NCI-H146 treated with DMSO at 0.1 percent for 48 hours (cell line): ENCODE measurements around the gene LRBA.
"Not testable (repeated sequence)": the region's sequence is repeated elsewhere in the genome, so short reads cannot be mapped to it uniquely, and the experiment has no call there.

Experiments used
- DNase-seq: peaks from one replicate; lab custom pipeline; 2025; ENCODE audit not compliant: unreplicated experiment; lab: John Stamatoyannopoulos, UW

Gene LRBA

DNA sequence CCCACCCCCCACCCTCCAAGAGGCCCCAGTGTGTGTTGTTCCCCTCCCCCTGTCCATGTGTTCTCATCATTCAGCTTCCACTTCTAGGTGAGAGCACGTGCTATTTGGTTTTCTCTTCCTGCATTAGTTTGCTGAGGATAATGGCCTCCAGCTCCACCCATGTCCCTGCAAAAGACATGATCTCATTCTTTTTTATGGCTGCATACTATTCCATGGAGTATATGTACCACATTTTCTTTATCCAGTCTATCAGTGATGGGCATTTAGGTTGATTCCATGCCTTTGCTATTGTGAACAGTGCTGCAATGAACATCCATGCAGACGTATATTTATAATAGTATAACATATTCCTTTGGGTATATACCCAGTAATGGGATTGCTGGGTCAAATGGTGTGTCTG is 628.7 kb downstream of the LRBA start:
- not testable (repeated sequence) for DNase-seq

- no peak for DNase-seq
Measured at GRCh38 chr4:150385606-150386005, 629.5 kb downstream of the LRBA start.

- no peak for DNase-seq
Measured at GRCh38 chr4:150384249-150384648, 630.8 kb downstream of the LRBA start.

GRCh38 chr4:150382028-150382427 is 633.1 kb downstream of the LRBA start:
- DNase-seq, result no peak

DNA sequence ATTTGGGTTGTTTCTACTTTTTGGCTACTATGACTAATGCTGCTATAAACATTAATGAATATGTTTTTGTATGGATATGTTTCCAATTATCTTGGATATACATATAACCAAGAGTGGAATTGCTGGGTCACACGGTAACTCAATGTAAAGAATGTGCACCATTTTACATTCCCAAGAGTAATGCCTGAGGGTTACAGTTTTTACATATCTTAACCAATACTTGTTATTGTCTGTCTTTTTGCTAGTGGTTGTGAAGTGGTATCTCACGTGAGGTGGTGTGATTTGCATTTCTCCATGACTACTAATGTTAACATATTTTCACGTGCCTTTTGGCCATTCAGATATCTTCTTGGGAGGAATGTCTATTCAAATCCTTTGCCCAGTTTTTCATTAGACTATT is 633.5 kb downstream of the LRBA start:
- DNase-seq, result no peak

DNA sequence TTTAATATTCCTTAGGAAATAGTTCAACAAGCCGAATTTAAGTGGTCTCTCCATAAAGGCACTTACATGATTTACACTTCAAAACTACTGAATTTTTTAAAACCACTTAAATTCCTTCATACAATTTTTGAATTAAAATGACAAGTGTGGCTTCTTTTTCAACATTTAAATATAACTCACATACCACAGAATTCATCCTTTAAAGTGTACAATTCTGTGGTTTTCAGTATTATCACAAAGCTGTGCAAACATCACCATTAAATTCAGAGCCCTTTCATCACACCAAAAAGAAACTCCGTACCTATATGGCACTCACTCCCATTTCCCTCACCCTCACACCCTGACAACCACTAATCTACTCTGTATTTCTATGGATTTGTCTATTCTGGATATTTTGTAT is 634.0 kb downstream of the LRBA start:
- no peak for DNase-seq

DNA sequence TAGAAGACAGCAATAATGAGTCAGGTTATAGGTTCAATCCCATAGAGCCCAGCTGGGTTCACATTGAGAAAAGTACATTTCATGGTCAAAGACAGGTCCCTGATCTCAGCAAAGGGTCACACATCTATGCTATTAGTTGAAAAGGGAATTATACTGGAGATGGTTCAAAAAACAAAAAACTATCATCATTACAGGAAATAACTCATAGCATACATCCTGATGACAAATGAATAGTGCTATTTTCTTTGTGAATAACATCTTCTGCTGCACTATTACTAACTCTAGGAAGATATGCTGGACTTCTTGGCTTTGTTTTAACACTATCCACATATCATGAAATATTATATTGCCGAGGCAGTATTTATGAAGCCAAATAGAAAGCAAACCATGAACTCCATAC is 635.6 kb downstream of the LRBA start:
- DNase-seq, result no peak

DNA sequence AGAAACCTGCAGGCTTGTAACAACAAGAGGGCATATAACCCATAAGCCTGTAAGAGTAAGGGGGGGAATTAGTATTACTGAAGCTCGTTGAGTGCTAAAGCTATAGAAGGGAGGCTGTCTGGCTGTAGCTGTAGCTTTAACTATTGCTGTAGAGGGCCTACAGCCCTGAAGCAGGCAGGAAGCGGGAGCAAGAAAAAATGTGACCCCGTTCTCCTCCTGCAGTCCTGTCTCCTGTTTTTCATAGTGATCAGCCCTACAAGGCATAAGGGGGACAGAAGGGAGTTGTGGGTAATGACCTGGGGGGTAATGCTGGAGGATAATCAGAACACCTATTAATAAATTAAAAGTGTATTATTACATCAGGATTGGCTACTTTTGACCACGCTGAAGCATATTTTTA is 640.1 kb downstream of the LRBA start:
- DNase-seq, result no peak

DNA sequence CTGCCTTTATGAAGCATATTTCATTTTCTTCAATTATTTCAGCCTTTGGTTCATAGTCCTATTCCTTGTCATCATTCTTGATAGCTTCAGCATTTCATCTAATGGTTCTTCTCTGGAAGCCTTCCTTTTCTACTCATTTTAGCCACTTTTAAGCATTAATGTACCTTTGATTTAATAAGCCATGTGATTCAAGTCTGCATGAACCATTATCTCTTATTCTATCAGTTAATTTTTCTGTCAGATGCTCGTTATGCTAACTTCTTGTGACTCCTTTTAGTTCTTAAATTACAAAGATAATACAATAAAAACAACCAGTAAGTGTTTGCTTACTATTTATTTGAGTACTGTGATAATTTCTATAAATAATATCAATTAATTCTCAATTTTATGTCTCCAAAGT is 643.2 kb downstream of the LRBA start:
- no peak for DNase-seq

GRCh38 chr4:150369434-150370380 is 645.4 kb downstream of the LRBA start:
- DNase-seq, result no peak

DNA sequence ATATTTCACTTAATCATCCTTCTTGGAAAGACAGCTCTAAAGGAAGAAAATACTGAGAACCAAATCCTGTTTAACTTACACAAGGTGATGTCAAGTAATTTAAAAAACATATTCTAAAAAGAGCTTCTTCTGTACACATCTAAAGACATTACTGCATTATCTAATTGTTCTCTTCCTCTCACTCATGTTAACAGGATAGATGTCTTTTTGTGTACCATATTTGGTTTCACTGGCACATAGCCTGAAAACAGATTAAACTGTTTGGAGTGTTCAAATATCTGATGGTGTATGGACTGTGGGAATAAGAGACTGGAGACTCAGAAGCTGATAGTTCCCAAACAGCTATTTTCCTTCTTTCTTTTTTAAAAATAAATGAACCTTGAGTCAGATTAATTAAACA is 646.4 kb downstream of the LRBA start:
- DNase-seq, result peak; percentile 16

DNA sequence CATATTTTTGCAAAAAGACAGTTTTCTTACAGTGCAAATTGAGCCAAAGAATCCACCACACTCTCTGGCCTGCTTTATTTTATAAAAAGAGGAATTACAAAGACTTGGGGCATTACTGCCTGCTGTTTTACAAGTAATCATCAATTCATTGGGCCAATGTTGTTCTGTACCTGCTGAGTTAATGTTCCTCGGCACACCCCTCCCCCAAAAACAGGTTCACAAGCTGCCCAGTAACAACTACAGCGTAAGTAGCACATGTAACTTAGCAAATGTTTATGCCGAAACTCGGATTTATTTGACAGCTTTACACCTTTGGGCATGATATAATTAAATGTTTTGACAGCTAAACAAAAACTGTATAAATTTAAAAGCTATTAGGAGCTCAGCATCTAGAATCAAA is 647.8 kb downstream of the LRBA start:
- peak; percentile 60 for DNase-seq

DNA sequence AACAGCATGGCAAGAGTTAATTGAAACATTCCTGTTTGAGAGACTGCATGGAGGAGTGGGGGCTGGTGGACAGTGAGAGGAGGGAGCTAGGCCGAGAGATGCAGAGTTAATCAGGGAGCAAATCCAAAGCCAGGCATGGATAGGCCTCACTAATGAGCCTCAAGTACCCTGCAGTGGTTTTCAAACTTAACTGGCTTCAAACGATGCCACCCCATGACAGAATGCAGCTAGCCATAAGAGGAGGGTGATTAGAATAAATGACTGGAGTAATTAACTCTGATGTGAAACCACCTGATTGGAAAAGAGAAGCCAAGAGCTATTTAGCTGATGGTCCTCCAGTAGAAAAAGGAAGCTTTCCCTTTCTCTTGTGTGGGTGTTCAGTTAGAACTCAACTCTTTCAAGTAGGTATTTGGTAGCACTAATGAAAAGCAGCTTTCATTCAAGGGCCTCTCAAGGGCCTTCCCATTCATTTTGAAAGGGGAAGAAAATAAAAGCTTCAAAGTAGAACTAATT is 648.5 kb downstream of the LRBA start:
- DNase-seq, result no peak

DNA sequence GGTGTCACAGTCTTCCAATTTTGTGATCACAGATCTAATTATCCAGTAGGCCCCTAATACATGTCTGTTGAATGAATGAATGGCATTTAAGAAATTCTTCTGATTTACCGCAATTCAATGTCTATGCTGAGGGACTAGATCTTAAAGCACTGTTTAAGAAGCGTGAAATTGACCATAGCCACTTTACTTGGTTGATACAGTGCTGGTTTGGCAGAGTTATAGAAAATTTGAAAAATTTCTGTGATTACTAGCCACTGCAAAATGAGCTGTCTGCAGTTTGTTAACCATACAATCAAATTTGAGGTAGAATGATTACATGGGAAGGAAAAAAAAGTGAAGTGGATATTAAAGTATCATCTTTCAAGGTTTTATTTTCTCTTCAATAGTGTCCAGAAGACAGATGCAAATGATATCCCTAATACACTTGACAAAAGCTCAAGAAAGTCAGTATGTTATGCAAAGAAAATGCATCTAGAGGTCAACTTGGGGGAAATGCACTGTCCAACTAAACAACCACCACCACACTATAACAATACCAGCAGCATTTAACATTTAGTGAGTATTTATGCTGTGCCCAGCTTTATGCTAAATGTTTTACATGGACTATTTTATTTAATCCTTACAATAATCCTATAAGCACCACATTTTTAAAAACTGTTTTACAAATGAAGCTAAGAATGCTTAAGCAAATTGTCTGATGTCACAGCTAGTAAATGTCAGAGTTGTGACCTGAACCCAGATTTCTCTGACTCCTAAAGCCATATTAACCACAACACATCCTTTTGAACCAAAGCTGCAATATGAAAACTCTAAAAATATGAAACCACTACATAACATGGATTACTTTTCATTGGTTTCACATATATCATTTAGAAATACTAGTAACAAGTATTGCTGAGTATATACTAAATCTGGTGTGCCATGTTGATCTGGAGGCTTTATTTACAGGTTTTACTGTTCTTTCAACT is 651.1 kb downstream of the LRBA start:
- DNase-seq, result no peak

- no peak for DNase-seq
Measured at GRCh38 chr4:150358691-150359090, 656.4 kb downstream of the LRBA start.

DNA sequence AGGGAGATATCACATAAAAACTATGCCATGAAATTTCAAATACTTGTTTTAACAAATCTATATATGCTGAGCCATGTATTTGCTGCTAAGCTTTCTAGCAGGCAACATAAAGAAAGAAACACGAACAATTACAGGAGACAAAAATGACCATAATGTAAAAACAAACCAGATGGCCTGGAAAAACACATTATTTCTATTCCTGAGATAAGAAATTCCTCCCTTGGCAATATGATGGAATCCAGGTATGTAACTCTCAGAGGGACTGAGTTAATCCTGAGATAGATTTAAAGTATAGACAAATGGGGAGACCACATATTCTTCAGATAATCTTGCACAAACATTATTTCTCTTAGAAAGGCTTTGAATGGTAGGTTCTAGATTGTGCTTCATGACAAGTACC is 657.3 kb downstream of the LRBA start:
- DNase-seq, result no peak

DNA sequence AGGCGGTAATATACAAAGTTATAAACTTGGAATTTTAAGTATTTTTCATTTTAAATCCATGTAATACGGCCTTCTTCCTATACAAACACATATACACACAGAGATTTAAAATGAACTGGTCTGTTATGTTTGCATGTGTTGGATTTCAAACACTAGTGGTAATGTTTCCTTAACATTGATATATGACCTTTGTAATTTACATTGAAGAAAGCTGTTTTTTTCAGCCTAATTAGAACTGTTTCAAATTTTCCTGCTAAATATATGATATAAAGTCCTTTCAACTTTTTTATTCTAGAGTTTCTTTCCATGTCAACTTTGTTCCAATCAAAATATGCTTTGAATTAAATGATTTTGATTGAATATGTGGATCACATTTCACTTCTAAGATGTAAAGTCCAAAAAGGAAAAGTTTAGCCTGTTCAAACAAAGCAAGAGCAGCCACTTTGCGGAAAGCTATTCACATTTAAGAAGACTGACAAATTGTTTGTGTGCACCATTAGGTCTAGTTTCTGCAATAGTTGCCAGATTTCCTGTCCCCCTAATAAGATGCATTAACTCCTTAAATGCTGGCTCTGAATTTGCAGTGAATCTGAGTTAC is 659.1 kb downstream of the LRBA start:
- no peak for DNase-seq

- DNase-seq, result no peak
Measured at GRCh38 chr4:150355418-150355817, 659.7 kb downstream of the LRBA start.

DNA sequence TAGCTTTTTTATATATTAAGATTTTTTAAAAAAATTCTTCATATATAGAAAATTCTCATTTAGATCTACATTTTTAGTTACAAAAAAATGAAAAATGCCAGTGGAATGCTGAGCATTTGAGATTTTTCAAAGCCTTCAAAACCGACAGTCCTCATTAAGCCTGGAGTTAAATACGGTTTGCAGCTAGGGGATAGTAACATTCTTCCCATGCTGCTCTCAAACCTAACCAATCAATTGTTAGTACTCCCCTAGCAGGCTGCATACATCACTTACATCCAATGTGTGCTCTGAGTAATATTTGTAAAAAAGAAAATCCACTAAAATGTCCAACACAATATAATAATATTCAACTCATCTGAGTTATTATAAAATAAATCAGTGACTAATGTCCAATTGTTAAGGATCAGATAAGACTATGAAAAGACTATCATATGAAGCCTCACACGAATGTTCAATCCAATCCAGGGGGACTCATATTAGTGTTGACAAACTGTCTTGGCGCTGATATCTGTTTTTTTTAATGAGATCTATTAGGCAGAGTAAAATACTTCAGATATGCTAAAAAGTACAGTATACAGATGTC is 660.8 kb downstream of the LRBA start:
- DNase-seq, result no peak

DNA sequence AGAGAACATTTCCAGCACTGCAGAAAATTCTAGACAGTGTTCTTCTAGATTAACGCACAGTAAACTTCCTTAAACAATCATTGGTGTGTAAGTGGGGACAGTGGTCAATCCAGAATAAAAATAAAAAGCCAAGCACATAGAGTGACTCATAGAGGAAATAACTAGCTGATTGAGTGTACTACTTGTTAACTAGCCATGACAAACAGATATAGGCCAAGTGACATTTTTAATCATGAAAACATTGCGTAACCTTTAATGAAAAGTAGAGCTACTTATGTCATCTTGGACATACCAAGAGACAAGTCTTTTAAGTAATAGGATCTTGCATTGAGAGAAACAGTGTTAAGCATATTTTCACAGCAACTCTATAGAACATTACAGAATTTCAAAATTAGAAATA is 667.0 kb downstream of the LRBA start:
- DNase-seq, result no peak

DNA sequence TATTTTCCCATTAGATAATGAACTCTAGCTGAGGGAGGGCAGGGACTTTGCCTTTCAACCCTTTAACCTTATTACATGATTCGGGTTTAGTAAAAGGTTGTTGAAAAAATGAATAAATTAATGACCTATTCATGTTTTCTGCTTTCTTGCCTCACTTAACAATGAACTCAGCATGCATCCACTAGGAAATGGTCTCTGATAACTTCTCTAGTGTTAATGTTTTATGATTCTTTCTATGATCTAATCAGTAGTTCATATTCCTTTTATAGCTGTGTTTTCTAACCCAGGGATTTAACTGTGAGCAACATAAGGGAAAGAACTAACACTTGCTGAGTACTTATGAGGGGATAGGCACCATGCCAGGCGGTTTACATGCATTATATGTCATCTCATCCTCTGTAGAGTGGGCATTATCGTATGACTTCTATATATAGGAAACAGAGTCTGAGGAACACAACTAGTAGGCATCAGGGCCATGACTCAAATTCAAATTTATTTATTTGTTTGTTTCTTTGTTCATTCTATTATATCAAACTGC is 669.8 kb downstream of the LRBA start:
- DNase-seq, result no peak
